ENCODE results near the gene NPLOC4. TPM values are rescaled to one million over a fixed set of nuclear protein-coding genes. Genes with fewer than 3 reads are reported as not detected.

Gene NPLOC4
- total and polyA plus RNA-seq, 2 of the 8 experiments (the other 6 are each of a cell fraction or from before 2014, with no cell fraction given): 70.7 to 92.7 TPM

DNA sequence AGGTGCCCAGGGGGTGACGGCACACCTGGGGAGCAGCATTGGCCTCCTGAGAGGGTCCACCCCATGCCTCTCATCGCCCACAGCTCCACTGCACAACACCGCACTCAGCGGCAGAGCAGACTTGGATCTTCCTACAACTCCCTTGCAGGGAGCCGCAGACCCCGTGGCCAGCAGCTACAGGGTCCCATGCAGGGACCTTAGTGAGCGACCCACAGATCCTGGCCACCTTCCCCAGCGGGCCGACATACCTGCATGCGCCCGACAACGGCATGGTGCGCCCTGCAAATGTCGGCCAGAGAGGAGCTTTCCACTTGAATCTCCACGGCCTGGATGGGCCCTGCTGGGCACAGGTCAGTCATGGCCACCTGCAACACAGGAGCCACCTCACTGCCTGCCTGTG lies 93.2 kb downstream of the NPLOC4 start (continued):
- TF ChIP-seq, protein P1, sequence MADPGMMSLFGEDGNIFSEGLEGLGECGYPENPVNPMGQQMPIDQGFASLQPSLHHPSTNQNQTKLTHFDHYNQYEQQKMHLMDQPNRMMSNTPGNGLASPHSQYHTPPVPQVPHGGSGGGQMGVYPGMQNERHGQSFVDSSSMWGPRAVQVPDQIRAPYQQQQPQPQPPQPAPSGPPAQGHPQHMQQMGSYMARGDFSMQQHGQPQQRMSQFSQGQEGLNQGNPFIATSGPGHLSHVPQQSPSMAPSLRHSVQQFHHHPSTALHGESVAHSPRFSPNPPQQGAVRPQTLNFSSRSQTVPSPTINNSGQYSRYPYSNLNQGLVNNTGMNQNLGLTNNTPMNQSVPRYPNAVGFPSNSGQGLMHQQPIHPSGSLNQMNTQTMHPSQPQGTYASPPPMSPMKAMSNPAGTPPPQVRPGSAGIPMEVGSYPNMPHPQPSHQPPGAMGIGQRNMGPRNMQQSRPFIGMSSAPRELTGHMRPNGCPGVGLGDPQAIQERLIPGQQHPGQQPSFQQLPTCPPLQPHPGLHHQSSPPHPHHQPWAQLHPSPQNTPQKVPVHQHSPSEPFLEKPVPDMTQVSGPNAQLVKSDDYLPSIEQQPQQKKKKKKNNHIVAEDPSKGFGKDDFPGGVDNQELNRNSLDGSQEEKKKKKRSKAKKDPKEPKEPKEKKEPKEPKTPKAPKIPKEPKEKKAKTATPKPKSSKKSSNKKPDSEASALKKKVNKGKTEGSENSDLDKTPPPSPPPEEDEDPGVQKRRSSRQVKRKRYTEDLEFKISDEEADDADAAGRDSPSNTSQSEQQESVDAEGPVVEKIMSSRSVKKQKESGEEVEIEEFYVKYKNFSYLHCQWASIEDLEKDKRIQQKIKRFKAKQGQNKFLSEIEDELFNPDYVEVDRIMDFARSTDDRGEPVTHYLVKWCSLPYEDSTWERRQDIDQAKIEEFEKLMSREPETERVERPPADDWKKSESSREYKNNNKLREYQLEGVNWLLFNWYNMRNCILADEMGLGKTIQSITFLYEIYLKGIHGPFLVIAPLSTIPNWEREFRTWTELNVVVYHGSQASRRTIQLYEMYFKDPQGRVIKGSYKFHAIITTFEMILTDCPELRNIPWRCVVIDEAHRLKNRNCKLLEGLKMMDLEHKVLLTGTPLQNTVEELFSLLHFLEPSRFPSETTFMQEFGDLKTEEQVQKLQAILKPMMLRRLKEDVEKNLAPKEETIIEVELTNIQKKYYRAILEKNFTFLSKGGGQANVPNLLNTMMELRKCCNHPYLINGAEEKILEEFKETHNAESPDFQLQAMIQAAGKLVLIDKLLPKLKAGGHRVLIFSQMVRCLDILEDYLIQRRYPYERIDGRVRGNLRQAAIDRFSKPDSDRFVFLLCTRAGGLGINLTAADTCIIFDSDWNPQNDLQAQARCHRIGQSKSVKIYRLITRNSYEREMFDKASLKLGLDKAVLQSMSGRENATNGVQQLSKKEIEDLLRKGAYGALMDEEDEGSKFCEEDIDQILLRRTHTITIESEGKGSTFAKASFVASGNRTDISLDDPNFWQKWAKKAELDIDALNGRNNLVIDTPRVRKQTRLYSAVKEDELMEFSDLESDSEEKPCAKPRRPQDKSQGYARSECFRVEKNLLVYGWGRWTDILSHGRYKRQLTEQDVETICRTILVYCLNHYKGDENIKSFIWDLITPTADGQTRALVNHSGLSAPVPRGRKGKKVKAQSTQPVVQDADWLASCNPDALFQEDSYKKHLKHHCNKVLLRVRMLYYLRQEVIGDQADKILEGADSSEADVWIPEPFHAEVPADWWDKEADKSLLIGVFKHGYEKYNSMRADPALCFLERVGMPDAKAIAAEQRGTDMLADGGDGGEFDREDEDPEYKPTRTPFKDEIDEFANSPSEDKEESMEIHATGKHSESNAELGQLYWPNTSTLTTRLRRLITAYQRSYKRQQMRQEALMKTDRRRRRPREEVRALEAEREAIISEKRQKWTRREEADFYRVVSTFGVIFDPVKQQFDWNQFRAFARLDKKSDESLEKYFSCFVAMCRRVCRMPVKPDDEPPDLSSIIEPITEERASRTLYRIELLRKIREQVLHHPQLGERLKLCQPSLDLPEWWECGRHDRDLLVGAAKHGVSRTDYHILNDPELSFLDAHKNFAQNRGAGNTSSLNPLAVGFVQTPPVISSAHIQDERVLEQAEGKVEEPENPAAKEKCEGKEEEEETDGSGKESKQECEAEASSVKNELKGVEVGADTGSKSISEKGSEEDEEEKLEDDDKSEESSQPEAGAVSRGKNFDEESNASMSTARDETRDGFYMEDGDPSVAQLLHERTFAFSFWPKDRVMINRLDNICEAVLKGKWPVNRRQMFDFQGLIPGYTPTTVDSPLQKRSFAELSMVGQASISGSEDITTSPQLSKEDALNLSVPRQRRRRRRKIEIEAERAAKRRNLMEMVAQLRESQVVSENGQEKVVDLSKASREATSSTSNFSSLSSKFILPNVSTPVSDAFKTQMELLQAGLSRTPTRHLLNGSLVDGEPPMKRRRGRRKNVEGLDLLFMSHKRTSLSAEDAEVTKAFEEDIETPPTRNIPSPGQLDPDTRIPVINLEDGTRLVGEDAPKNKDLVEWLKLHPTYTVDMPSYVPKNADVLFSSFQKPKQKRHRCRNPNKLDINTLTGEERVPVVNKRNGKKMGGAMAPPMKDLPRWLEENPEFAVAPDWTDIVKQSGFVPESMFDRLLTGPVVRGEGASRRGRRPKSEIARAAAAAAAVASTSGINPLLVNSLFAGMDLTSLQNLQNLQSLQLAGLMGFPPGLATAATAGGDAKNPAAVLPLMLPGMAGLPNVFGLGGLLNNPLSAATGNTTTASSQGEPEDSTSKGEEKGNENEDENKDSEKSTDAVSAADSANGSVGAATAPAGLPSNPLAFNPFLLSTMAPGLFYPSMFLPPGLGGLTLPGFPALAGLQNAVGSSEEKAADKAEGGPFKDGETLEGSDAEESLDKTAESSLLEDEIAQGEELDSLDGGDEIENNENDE (IDR thresholded peaks at IDR 0.05; ENCODE audit: insufficient replicate concordance, low read length): no peak
- TF ChIP-seq PHF8 (conservative IDR thresholded peaks at IDR 0.05; ENCODE audit: low read depth, low read length) (no peak), HDAC6 (IDR thresholded peaks at IDR 0.05; ENCODE audit: low read depth, low read length) (no peak)

All from H1 (cell line).